ENCODE data around the gene EPHA6.
"Not testable (repeated sequence)": the region's sequence is repeated elsewhere in the genome, so short reads cannot be mapped to it uniquely, and the experiment has no call there.

The EPHA6 gene

GRCh38 chr3:96931119-96931862 lies 116.9 kb downstream of the EPHA6 start:
- DNase-seq: no peak

DNA sequence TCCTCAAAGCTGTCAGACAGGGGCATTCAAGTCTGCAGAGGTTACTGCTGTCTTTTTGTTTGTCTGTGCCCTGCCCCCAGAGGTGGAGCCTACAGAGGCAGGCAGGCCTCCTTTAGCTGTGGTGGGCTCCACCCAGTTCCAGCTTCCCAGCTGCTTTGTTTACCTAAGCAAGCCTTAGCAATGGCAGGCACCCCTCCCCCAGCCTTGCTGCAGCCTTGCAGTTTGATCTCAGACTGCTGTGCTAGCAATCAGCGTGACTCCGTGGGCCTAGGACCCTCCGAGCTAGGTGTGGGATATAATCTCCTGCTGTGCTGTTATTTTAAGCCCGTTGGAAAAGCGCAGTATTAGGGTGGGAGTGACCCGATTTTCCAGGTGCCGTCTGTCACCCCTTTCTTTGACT lies 127.7 kb downstream of the EPHA6 start:
- not testable (repeated sequence) for DNase-seq

DNA sequence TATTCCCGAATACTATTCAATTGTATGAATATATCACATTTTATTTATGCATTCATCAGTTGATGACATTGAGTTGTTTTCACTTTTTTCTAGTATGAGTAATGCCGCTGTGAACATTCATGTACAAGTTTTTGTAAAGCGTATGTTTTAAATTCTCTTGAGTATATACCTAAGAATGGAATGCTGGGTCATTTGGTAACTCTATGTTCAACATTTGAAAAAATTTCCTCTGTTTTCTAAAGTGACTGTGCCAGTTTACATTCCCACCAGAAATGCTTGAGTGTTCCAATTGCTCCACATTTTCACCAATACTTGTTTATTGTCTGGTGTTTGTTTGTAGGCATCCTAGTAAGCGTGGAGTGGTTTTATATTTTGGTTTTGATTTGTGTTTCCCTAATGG lies 144.5 kb downstream of the EPHA6 start:
- no peak for DNase-seq

DNA sequence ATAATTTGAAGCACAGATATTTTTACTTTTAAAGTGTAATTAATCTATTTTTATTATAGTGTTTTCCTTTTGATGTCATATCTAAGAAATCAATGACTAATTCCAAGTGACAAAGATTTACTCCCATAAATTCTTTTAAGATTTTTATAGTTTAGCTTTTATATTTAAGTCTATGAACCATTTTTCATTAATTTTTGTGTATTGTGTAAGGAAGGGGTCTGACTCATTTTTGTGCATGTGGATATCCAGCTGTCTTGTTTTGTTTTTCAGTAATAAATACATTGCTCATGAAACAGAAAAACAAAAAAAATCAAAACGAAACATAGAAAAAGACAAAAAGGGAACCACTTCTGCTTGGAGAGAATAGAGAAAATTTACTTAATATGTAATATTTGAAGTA lies 145.1 kb downstream of the EPHA6 start:
- DNase-seq: no peak

DNA sequence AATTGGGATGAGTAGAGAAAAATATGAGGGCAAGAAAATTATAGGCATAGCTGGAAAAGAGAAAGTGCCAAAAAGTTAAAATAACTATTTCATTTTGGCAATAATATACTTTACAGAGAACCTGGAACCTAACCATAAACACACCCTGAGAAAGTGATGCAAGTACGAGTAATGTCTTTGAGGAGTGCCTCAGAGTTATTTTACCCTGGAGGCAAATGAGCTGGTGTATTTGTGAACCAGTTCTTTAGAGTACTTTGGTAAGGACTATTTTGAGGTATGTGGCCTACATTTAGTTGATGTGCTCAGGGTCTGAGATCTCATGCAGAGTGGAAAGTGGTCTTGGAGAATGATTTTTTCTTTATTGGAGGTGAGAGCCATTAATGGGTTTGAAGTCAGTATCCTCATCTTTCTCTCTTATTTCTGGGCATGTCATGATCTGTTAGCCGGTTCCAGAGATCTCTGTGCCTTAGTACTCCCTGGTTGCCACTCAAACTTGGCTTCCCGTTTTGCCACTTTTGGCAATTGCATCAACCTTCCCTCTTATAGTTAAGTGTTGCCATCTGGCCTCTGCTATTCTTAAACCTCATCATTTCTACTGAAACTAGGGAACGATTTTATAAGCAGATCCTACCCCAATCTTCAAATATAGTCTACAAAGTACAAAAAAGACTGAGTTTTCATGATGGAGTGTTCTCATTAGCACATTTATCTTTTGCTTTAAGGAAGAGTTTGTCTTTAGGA lies 145.7 kb downstream of the EPHA6 start:
- DNase-seq: no peak

DNA sequence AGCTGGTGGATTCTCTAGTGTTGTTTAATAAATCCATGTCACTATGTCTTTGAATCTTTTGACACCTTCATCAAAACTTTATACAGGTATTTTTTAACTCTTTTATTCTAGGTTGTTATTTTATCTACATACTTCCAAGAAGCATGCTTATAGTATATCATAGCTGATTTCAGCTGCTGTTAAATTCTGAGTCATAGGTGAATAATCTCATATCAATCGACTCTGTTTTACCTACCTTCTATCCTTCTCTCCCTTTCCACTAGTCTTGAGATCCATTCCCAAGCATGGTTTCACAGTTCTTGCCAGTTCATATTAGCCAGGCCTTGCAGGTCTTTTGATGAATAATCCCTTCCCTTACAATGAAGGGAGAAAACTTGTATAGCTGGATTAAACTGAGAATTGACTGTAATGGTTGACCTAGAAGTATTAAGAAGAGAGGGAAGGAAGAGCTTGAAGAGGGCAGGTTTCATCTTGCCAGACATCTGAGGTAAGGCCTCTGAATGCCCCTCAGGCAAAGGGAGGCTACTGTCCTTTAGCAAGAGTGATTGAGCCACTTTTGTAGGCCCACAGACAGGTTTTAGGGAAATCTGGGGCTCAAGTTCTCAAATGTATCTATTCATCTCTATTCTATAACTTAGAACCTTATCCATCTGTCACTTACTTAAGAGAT lies 146.4 kb downstream of the EPHA6 start:
- DNase-seq: no peak

DNA sequence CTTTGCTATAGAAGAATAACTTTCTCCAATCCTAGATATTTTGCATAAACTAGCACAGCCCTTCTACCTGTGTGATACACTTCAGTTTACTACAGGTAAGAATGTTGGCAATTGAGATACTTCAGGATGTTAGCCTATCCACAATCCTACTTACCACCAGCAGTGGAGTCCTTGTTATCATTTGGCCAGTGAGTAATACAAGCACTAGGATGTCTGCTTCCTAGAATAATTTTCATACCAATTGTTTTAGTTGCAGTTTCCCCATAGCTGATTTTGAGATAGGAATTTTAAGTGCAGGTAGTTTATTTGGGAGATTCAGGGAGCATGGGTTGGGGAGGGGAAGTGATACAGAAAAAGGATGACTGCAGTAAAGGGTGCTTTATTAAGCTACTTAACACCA lies 147.2 kb downstream of the EPHA6 start:
- DNase-seq: no peak

GRCh38 chr3:96966181-96966929 lies 152.0 kb downstream of the EPHA6 start:
- DNase-seq: no peak

DNA sequence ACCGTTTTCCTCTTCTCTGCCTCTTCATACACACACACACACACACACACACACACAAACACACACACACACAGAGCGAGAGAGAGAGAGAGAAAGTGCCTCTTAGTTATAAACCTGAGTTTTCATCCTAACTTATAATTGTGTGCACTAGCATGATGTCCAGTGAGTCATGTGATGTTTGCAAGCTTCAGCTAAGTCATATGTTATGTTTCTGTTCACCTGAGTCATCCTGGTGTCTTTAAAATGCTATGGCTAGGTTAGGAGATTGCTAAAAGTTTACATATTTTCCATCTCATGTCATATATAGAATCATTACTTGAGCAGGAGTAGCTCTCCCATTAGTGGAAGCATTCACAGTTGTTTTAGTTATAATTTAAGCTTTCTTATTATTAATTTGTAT lies 155.8 kb downstream of the EPHA6 start:
- DNase-seq: no peak

DNA sequence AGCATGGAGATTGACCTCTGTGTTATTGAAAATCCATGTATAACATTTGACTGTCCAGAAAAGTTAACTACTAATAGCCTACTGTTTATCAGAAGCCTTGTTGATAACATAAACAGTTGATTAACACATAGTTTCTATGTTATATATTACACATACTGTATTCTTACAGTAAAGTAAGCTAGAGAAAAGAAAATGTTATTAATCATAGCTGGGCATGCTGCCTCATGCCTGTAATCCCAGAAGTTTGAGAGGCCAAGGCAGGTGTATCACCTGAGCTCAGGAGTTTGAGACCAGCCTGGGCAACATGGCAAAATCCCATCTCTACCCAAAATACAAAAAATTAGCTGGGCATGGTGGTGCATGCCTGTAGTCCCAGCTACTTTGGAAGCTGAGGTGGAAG lies 163.3 kb downstream of the EPHA6 start:
- no peak for DNase-seq

DNA sequence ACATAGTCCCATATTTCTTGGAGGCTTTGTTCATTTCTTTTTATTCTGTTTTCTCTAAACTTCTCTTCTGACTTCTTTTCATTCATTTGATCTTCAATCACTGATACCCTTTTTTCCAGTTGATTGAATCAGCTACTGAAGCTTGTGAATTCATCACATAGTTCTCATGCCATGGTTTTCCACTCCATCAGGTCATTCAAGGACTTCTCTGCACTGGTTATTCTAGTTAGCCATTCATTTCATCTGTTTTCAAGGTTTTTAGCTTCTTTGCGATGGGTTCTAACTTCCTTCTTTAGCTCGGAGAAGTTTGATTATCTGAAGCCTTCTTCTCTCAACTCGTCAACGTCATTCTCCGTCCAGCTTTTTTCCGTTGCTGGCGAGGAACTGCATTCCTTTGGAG lies 169.3 kb downstream of the EPHA6 start:
- not testable (repeated sequence) for DNase-seq

GRCh38 chr3:96986241-96986640 lies 171.8 kb downstream of the EPHA6 start:
- no peak for DNase-seq

DNA sequence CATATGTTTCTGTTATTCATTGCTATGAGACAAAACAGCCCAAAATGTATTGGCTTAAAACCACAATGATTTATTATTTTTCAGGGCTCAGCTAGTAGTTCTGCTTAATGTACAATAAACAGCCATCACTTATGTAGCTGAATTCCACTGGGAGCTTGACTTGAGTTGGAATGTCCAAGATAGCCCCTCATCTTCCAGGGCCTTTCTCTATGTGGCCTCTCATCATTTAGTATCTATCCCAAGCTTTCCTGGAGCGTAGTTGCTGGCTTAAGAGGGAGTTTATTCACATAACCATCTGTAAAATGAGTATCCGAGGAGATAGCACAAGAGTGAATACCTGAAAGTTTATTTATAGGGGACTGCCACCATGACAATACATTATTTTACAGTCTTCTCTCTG lies 176.8 kb downstream of the EPHA6 start:
- no peak for DNase-seq

- DNase-seq: no peak
These were observed 177.5 kb downstream of the EPHA6 start for GRCh38 chr3:96991800-96992365.

DNA sequence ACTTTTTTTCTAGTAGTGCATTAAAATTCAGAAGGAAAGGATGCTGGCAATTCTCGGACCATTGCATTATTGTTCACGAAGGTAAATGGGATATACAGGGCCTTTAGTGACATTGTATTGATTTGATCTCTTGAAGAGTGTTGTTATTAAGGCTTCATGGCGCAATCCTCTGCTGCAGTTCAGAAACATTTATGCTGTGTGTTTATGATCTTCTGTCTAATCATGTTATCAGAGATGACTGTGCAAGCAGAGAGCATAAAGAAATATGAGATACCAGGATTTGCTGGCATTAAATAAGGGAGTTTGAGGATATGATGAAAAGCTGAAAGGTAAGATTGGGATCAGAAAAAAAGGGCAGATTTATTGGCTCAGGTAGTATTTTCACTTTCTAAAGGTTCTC lies 180.6 kb downstream of the EPHA6 start:
- no peak for DNase-seq

- DNase-seq: no peak
These were observed 181.6 kb downstream of the EPHA6 start for GRCh38 chr3:96996009-96996408.

GRCh38 chr3:97001611-97002010 lies 187.2 kb downstream of the EPHA6 start:
- no peak for DNase-seq

DNA sequence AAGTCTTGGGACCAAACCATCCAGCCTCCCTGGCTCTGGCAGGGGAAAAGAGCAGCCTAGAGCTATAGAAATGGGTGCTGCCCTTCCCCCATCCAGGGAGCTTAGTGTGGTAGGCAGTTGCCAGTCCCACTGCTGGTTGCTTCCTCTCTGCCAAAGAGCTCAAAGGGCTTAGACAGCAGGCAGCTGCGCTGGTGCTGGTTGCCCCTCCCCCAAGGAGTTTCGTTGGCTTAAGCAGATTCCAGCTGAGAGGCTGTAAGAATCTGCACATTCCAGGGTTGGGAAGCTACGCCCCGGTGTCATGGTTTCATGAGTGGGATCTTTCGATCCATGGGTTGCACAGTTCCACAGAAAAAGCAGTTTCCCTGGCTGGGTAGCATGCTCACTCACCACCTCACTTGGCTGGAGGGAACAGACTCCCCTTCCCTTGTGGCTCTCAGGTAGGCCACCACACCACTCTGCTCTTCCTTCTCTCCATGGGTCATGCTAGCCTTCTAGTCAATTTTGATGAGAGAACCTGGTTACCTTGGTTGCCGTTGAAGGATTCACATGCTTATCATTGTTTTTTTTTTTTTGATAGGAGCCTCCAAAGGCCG lies 195.1 kb downstream of the EPHA6 start:
- no peak for DNase-seq

GRCh38 chr3:97010881-97011657 lies 196.7 kb downstream of the EPHA6 start:
- DNase-seq: no peak

DNA sequence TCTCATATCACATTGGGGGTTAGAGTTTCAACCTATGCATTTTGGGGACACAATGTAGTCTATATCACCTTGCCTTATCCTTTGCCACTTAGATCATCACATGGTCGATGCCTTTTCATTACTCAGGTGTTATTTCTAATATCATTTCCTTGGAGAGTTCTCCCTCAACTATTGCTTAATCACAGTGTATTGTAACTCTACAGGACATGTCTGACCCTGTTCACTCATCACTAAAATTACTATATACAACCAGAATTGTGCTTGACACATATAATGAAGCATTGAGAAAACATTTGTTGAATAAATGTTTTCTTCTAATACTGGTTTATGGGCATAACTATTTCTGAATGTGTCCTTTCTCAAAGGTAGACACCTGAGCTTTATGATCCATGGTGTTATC lies 207.4 kb downstream of the EPHA6 start:
- DNase-seq: no peak

DNA sequence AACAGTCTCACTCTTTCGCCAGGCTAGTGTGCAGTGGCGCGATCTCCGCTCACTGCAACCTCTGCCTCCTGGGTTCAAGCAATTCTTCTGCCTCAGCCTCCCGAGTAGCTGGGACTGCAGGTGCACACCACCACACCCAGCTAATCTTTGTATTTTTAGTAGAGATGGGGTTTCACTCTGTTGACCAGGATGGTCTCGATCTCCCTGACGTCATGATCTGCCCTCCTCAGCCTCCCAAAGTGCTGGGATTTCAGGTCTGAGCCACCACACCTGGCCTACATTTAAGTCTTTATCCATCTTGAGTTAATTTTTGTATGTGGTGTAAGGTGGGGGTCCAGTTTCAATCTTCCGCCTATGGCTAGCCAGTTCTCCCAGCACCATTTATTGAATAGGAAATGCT lies 211.2 kb downstream of the EPHA6 start:
- not testable (repeated sequence) for DNase-seq

- no peak for DNase-seq
These were observed 215.6 kb downstream of the EPHA6 start for GRCh38 chr3:97029972-97030371.
